DMS 273 (cell line): ENCODE results near the gene ATP9B.

Experiments used
- DNase-seq: peaks from one replicate; lab custom pipeline; 2025; ENCODE audit not compliant: unreplicated experiment; lab: John Stamatoyannopoulos, UW

The ATP9B gene

DNA sequence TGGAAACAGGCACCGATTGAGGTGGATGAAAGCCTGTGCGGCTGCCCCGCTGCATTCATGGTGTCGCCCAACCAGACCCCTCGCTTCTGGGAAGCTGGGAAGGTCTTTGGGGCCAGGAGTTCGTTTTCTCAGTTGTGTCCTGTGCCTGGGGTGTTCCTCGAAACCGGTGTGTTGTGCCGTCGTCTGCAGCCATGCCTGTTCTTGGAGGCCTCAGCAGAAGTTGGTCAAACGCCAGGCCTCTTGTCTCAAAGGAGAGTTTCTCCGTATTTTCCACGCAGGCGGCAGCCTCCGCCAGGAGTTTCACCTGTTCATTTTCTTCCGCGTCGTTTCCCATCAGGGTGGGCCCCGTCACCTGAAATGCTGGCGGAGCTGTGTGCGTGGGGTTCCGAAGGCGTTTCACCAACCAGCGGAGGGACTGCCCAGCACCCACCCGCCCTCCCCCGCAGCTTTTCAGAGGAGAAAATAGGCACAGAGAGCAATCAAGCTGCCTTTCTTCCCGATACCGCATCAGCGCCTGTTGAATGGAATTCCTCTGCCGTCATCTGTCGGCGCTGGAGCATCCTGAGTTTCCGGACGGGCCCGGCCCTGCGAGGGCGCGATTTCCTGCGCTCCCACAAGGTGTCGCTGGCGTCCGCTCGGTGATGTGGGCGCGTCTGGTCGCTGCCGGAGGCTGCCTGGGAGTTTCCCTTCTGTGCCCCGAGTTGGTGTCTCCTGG is 309.5 kb downstream of the ATP9B start:
- peak; percentile 87 for DNase-seq

DNA sequence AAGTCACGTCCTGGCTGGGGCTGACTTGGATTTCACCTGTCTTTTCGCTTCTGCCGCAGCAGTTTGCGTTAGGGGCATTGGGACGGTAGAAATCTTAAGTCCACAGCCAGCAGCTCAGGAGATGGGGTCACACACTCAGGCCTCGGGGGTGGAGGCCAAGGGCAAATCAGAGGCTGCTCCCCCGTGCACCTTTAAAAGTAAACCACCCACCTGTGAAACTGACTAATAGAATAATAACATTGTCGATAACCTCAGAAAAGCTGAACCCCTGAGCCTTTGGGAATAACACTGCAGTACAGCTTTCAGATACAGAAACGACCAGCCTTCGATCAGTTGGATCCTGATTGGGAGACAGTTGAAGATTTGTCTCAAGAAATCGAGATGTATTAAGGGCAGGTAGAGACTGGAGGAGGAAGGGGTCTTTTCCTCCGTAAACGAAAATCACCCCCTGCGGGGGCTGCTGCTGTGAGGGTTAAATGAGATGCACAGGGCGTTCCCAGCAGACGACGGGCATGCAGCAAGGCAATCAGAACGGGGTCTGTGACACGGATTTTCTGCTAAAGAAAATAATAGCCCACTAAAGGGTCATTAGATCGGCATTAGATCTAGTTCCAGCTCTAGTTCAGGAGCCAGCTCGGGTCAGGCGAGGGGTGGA is 310.2 kb downstream of the ATP9B start:
- DNase-seq = no peak

DNA sequence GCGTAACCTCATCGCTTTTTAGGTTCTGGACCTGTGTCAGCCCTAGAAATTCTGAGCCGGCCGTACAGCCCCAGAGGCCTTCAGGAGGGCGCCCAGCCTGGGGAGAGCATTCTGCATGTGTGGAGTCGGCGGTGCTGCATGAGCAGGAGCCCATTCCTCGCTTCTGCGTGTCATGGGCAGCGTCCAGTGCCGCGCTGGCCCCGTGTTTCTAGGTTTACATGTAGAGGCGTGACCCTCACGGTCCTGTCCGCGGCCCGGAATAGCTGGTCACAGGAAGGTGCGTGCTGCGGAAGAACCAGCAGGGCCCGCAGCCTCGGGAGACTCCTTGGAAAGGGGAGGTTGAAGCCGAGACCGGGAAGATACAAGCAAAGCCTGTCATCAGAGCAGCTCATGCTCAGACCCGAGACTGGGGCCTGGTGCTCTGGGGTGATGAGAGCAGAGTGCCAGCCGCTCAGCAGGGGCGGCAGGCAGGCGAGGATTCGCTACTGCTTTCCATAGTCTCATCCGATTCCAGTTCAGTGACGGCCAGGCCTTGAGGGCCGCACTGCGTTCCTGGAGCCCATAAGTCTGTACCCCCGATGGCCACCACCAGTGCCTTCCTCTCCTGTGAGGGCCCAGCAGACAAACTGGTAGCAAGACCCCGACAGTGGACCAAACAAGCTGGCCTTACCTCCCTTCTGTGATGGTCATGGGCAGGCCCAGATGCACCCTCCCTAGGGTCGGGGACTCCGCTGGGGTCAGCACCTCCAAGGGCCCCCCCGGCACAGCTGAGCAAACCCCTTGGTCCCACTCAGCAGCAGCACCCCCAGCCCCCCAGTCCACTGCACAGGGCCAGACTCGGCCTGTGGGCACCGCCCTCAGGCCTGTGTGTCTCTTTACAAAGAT is 311.0 kb downstream of the ATP9B start:
- DNase-seq = no peak

DNA sequence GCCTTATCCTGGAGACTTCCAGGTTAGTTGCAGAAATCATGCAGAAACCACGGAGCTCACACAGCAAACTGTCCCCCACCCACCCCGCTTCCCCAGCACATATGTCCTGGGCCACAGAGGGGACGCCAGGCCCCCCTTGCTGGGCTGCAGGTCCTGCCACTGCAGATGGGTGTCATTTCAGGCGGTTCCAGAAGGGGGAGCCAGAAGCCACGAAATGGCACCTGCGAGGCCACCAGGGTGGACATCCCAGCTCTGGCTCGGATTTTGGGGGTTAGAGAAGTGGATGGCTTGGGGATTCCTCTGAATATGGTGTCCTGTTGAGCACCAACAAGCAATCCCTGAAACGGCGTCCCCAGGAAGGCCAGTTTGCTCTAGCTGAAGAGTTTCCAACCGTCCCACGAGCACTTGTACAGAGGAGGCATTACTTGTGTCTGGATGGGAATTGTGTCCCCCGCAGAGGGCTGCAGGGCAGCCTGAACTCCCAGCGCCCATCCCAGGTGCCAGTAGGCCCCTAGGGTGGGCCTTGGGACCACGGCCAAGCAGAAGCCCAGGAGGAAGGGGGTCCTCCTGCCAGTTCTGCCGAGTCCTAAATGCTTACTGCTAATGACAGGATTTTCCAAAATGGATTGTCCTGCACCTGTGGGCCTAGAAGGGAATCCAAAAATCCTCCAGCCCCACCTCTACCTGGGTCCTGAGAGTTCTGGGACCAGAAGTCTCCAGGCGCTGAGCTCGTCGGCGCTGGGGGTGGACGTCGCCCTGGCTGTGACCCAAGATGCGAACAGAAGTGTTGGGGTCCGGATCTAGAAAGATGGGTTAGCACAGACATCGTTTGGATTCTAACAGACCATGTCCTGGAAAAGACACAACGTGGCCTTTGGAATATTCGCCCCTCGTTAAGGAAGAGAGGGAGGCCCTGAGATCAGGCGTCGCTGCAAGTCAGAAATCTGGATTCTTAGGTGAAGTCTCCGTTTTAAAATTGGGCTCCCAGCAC is 311.9 kb downstream of the ATP9B start:
- peak; percentile 77 for DNase-seq

DNA sequence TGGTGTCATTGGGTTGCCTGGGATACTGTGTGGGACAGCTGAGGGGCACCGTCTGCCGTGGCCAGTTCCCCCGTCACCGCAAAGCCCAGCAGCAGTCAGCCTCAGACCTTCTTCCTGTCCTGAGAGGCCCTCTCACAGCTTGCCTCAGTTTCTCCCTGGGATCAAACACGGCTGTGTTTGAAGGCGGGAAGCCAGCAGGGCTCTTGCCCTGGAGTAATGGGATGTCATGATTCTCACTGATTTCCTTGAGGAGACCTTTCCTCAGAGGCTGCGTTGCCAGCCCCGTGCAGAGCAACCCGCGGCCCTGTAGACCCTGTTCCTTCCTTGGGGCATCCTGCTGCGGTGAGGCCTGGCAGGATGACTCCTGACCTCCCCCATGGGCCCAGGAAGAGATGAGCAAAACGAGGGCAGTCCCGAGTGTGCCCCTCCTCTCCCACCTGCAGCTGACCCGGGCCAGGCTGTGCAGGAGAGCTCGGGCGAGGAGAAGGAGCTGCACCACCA is 312.7 kb downstream of the ATP9B start:
- DNase-seq = no peak

DNA sequence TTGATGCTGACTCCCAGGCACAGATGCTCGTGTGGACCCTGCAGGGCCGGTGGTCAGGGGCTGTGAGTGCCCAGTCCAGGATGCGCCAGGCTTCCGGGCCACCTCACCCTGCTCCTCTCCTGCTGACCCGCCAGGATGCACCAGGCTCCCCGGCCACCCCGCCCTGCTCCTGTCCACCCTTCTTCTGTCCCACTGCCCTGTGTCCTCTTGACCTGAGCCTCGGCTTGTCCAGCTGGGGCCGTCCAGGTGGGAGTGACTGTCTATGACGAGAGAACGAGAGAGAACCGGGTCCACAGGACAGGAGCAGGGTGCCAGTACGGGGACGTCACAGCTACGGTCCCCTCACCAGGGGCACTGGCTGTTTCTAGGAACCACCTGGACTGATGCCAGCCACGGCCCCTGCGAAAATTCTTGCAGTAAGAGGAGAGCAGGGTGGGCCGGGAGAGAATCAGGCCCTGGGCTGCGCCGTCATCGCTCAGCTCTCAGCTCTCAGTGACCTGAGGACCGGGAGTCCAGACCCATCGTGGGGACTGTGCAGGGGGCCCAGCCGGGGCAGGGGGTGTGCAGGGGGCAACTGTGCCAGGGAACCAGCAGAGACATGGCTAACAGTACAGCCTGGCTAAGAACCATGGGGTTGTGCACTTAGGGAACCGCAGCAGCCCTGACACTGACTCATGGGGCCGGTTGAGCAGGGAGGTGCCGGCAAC is 313.6 kb downstream of the ATP9B start:
- peak; percentile 23 for DNase-seq

DNA sequence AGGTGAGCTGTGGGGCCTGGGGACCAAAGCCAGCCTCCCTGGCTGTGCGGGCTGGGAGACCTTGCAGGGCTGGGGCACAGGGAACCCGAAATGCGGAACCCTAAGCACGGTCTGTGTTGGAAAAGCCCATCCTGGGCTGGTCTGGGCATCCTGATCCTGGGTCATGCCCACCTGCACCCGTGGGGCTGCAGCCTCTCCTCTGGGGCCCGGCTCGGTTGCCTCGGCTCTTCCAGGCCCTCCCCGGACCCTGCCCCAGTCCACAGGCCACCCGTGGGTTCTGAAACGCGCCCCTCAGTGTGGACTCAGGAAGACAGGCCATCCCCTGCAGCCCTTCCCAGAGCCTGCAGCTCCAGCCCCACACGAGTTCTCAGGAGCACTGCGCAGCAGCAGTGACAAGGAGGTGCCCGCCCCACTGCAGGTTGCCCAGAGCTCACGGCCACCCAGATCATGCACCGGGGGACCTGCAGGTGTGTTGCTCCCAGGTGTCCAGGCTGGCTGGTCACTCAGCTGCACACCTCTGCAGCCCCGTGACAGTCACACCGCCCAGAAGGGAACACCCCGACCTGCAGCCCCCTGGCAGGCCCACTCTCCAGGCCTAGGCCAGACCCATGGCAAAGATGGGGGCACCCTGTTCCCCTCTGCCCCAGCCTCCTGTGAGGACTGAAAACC is 314.3 kb downstream of the ATP9B start:
- DNase-seq = no peak

DNA sequence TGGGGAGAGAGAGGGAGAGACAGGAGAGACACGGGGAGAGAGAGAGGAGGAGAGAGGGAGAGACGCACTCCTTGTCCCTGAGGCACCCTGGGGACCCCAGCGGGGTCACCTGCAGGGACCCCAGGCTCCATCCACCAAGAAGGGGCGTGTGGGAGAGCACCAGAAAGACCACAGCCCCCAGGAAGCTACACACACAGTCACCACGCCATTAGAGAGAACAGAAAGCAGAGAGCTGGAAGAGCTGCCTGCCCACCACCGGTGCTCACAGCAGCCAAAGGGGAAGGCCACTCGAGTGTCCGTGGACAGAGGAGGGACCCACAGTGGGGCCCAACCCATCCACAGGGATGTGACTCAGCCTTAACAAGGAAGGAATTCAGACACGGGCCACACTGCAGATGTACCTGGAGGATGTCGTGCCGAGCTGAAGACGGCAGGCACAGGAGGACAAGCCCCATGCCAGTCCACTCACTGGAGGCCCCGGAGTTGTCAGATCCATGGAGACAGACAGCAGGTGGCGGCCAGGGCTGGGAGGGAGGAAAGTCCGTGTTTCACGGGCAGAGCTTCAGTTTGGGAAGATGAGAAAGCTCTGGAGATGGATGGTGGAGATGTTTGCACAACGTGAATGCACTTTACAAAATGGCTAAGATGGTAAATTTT is 315.1 kb downstream of the ATP9B start:
- no peak for DNase-seq

DNA sequence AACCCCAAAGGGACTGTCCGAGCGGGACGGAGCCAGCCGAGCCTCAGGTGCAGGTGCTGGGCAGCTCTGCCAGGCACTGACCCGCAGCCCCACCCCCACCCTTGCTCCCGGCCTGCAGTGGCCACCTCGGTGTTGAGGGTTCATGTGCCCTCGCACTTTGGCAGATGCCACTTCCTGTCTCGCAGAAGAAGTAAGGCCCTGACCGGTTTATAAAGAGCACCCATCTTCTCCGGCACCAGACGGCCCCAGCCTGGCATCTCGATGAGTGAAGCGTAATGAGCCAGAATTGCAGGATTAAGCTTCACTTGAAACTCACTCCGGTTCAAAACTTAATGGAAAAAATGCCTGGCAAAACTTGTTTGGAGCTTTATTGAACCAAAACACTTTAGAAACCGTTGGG is 315.6 kb downstream of the ATP9B start:
- no peak for DNase-seq

DNA sequence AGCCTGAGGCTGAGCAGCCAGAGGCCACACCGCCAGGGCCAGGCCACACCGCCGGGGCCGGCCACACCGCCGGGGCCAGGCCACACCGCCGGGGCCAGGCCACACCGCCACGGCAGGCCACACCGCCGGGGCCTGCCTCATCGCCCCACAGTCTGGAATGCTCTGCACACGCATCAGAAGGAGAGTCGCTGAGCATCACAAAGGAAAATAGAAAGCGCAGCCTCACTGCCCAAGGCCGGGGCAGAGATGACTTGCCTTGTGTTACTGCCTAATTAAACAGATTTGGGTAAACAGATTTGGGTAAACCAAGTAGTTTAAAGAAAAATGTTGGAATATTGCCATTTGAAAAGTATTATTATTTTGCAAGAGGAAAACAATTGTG is 316.1 kb downstream of the ATP9B start:
- DNase-seq = no peak

DNA sequence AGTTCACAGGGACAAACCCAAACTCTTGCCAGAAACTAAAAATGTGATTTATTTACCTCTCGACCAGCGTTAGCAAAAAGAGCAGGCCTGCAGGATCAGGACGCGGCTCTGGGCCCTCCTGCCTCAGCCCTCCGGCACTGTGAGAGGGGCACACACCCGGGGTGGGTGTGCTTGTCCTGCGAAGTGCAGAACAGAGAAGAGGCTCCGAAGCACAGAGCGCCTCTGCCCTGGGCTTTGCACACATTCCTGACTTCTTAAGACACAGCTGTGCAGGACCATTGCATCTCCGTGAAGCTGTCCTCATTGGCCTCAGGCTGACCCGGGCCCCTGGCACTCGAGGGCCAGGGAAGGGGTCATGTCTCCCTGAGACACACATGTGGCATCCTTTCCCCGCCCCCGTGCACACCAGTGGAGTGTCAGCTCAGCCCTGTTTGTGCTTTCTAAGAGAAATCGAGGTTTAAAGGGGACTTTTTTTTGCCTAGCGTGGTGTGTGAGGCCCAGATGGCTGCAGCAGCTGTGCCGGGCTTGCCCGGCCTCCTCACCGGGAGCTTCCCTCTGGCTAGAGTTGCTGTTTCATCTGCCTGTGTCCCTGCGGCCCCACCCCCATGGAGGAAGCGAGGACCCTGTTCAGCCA is 316.6 kb downstream of the ATP9B start:
- peak; percentile 85 for DNase-seq

DNA sequence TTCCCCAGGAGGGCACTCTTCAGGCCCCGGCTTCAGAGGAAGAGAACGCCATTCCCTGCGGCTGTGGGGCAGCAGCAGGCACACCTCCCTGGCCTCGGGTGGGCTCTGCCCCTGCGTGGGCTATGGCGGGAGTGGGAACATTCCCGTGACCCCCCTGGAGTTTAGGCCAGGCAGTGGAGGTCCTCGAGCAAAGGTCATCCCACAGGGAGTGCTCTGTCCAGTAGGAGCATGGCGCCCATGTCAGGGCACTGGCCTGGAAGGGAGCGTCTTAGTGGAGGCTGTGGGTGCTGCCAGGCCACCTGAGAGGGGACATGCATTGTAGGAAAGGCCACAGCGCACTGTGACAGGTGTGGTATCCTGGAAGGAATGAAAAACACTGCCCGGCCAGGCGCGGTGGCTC is 317.4 kb downstream of the ATP9B start:
- no peak for DNase-seq

DNA sequence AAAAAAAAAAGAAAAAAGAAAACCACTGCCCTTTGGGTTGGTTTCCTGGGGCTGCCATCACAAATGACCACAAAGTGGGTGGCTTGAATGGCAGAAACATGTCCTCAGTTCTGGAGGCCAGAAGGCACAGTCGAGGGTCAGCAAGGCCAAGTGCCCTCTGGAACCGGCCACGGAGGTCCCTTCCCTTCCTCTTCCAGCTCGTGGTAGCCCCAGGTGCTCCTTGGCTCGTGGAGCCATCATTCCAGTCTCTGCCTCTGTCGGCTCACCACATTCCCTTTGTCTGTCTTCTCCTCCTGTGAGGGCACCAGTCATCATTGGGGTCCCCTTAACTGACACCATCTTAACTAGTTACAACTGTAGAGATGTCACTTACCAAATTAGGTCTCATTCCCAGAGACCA is 318.0 kb downstream of the ATP9B start:
- DNase-seq = no peak

DNA sequence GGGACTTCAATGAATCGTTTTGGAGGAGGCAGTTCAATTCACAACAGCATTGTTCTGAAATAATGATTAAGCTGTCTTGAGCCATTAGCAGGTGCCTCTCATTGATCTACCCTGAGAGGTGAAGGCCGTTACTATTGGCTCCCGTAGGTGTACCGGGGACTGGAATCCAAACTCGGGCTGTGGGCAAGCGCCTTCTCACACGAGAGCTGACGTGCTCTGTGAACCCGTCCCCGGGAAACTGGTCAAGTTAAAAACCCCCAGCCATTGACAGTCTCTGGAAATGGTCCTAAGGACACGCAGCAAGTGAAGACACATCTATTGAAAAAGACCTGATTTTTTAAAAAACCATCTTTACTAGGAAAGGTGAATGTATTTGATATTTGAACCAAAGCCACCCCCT is 318.4 kb downstream of the ATP9B start:
- no peak for DNase-seq

DNA sequence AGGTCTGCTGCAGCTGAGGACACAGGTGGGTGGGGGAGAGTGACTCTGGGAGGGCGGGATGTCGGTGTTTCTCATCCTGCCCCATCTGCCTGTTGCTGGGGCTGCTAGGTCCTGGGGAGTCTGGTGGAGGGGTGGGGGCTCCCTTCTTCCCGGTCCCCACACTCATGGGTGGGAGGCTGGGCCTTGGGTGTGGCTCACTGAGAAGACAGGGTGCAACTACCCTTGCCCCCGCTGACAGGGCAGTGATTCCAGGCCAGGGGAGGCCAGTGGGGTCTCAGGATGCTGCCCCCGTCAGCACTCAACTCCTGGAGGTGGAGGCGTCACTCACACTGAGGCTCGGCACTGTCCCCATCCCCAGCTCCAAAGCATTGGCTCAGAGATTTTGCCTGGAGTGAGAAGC is 318.8 kb downstream of the ATP9B start:
- DNase-seq = no peak

DNA sequence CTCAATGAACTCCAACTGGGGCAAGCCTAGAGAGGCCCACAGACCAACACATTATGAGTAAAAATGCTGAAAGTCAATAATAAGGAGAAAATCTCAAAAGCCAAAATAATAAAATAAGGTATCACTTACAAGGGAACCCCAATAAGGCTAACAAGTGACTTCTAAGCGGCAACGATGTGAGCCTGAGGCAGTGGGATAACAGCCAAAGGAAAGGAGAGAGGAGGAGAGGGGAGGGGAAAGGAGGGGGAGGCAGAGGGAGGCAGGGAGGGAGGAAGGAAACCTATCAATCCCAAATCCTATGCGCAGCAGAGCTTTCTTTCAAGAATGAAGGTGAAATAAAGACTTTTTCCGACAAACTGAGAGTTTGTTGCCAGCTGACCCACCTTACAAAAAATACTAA is 320.5 kb downstream of the ATP9B start:
- DNase-seq = no peak

DNA sequence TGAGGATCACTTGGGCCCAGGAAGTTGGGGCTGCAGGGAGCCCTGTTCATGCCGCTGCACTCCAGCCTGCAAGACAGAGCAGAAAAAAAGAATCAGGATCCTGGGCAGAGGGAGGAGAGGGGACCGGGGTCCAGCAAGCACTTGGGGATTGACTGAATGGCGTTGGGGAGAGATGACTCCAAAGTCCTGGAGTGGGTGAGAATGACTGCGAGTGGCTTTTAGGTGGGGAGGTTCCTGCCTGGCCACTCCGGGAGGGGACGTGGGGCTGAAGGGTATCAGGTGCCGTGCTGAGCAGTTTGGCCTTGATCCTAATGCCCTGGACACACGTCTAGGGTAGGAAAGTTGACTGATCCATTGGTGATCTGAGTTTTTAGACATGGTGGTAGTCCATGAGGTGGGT is 323.0 kb downstream of the ATP9B start:
- no peak for DNase-seq

DNA sequence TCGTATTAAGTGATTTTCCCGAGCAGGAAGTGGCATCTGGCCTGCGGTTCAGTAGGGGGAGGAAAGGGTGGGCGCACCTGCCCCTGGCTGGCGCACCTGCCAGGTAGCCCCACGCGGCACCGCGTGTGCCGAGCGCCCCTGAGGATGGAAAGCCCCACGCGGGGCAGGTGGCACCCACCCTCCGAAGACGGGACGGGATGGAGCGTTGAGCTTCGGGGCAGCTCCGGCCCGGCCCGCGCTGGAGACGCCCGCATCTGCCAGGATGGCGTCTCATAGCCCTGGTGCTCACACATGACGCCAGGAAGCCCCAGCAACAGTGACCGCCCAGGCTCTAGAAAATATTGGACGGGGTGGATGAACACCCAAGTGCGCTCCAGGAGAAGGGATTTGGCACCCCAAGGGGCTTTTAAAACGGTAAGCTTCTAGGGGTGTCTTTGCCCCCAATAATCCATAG is 324.0 kb downstream of the ATP9B start:
- peak; percentile 55 for DNase-seq
